H1 (cell line): Measurements from ENCODE around the gene ULK3. TPM values are rescaled to one million over a fixed set of nuclear protein-coding genes. Genes with fewer than 3 reads are reported as not detected.

Experiments
- HDAC2 ChIP-seq, 2 experiments: fragments of 300-600 bp in 1 of 2; sonication (generic) in 1 of 2; IDR thresholded peaks; 2 replicates each; pipeline ENCODE4 v1.6.1; 2011 to 2012; ENCODE audit warnings: low read depth in 2 of 2, low read length in 2 of 2, mild to moderate bottlenecking in 2 of 2, moderate library complexity in 2 of 2, borderline replicate concordance in 1 of 2, inconsistent platforms in 1 of 2
- KDM1A ChIP-seq: fragments of 200-600, 300-600 bp; sonication (generic); IDR thresholded peaks from 2 replicates; pipeline ENCODE4 v1.7.1; 2016; ENCODE audit warnings: mild to moderate bottlenecking, low read length, borderline replicate concordance
- NANOG ChIP-seq: IDR thresholded peaks from 2 replicates; pipeline ENCODE4 v1.6.1; 2011; ENCODE audit warnings: low read length, low read depth, mild to moderate bottlenecking, inconsistent platforms; ENCODE audit not compliant: insufficient read depth, poor library complexity, severe bottlenecking
- SP2 ChIP-seq: IDR thresholded peaks from 2 replicates; pipeline ENCODE4 v1.6.1; 2012; ENCODE audit warnings: mild to moderate bottlenecking, low read length, inconsistent platforms
- SRF ChIP-seq: IDR thresholded peaks from 2 replicates; pipeline ENCODE4 v1.6.1; 2011; ENCODE audit warnings: mild to moderate bottlenecking, low read depth, low read length, moderate library complexity
- TAF1 ChIP-seq: IDR thresholded peaks from 2 replicates; pipeline ENCODE4 v1.6.1; 2011; ENCODE audit warnings: mild to moderate bottlenecking, low read depth, low read length
- polyA plus RNA-seq, 7 experiments: library from polyadenylated mRNA; depleted of rRNA in 3 of 7; stranded (reverse) in 5 of 7; unstranded in 2 of 7; fragments of >200 nt in 5 of 7; fragments of 200-250 nt in 2 of 7; gene quantifications; 1 replicate in 5 of 7; 2 replicates in 1 of 7; 4 replicates in 1 of 7; pipeline versions ENCODE4 v1.2.1 to v1.2.3, GENCODE V29; 2011 to 2013; ENCODE audit warnings: missing spikeins in 2 of 7, mixed read lengths in 2 of 7
- total RNA-seq: library from RNA; stranded (reverse); fragmentation: NEBNext Ultra II Directional; extraction: Animal tissue kit (Norgen Biotek cat#: 25700); gene quantifications from 2 replicates; pipeline ENCODE4 v1.2.1, GENCODE V29; 2021
- TF ChIP-seq, protein P1 (sequence below): fragments of 300-600 bp; sonication (generic); IDR thresholded peaks from 2 replicates; pipeline ENCODE4 v1.7.1; 2012; ENCODE audit warnings: low read length, moderate library complexity, mild to moderate bottlenecking, inconsistent platforms; ENCODE audit not compliant: insufficient replicate concordance
- TF ChIP-seq, protein P2 (sequence below): IDR thresholded peaks from 2 replicates; pipeline ENCODE4 v1.6.1; 2012; ENCODE audit warnings: inconsistent platforms
- TF ChIP-seq, protein P3 (sequence below): IDR thresholded peaks from 2 replicates; pipeline ENCODE4 v1.6.1; 2012; ENCODE audit warnings: low read length, inconsistent platforms

The ULK3 gene
- total and polyA plus RNA-seq, 2 of the 8 experiments (the other 6 are each of a cell fraction or from before 2014, with no cell fraction given): 27.1 to 34.4 TPM

DNA sequence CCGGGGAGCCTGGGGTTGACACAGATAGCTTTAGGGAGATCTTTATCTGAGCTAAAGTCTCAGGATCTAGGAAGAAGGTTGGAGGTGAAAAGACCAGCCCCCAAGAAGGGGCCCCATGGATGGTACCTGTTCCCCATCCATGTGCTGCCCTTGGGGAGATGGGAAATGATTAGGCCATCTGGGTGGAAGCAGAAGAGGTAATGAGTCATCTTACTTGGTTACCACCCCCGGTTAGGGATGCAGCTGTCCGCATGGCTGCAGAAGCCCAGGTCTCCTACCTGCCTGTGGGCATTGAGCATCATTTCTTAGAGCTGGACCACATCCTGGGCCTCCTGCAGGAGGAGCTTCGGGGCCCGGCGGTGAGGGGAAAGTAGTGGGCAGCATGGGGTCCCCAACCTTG is 19.6 kb downstream of the ULK3 start (continued):
- TF ChIP-seq, protein P1, sequence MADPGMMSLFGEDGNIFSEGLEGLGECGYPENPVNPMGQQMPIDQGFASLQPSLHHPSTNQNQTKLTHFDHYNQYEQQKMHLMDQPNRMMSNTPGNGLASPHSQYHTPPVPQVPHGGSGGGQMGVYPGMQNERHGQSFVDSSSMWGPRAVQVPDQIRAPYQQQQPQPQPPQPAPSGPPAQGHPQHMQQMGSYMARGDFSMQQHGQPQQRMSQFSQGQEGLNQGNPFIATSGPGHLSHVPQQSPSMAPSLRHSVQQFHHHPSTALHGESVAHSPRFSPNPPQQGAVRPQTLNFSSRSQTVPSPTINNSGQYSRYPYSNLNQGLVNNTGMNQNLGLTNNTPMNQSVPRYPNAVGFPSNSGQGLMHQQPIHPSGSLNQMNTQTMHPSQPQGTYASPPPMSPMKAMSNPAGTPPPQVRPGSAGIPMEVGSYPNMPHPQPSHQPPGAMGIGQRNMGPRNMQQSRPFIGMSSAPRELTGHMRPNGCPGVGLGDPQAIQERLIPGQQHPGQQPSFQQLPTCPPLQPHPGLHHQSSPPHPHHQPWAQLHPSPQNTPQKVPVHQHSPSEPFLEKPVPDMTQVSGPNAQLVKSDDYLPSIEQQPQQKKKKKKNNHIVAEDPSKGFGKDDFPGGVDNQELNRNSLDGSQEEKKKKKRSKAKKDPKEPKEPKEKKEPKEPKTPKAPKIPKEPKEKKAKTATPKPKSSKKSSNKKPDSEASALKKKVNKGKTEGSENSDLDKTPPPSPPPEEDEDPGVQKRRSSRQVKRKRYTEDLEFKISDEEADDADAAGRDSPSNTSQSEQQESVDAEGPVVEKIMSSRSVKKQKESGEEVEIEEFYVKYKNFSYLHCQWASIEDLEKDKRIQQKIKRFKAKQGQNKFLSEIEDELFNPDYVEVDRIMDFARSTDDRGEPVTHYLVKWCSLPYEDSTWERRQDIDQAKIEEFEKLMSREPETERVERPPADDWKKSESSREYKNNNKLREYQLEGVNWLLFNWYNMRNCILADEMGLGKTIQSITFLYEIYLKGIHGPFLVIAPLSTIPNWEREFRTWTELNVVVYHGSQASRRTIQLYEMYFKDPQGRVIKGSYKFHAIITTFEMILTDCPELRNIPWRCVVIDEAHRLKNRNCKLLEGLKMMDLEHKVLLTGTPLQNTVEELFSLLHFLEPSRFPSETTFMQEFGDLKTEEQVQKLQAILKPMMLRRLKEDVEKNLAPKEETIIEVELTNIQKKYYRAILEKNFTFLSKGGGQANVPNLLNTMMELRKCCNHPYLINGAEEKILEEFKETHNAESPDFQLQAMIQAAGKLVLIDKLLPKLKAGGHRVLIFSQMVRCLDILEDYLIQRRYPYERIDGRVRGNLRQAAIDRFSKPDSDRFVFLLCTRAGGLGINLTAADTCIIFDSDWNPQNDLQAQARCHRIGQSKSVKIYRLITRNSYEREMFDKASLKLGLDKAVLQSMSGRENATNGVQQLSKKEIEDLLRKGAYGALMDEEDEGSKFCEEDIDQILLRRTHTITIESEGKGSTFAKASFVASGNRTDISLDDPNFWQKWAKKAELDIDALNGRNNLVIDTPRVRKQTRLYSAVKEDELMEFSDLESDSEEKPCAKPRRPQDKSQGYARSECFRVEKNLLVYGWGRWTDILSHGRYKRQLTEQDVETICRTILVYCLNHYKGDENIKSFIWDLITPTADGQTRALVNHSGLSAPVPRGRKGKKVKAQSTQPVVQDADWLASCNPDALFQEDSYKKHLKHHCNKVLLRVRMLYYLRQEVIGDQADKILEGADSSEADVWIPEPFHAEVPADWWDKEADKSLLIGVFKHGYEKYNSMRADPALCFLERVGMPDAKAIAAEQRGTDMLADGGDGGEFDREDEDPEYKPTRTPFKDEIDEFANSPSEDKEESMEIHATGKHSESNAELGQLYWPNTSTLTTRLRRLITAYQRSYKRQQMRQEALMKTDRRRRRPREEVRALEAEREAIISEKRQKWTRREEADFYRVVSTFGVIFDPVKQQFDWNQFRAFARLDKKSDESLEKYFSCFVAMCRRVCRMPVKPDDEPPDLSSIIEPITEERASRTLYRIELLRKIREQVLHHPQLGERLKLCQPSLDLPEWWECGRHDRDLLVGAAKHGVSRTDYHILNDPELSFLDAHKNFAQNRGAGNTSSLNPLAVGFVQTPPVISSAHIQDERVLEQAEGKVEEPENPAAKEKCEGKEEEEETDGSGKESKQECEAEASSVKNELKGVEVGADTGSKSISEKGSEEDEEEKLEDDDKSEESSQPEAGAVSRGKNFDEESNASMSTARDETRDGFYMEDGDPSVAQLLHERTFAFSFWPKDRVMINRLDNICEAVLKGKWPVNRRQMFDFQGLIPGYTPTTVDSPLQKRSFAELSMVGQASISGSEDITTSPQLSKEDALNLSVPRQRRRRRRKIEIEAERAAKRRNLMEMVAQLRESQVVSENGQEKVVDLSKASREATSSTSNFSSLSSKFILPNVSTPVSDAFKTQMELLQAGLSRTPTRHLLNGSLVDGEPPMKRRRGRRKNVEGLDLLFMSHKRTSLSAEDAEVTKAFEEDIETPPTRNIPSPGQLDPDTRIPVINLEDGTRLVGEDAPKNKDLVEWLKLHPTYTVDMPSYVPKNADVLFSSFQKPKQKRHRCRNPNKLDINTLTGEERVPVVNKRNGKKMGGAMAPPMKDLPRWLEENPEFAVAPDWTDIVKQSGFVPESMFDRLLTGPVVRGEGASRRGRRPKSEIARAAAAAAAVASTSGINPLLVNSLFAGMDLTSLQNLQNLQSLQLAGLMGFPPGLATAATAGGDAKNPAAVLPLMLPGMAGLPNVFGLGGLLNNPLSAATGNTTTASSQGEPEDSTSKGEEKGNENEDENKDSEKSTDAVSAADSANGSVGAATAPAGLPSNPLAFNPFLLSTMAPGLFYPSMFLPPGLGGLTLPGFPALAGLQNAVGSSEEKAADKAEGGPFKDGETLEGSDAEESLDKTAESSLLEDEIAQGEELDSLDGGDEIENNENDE: no peak
- TF ChIP-seq, protein P2, sequence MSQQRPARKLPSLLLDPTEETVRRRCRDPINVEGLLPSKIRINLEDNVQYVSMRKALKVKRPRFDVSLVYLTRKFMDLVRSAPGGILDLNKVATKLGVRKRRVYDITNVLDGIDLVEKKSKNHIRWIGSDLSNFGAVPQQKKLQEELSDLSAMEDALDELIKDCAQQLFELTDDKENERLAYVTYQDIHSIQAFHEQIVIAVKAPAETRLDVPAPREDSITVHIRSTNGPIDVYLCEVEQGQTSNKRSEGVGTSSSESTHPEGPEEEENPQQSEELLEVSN: no peak
- TF ChIP-seq, protein P3, sequence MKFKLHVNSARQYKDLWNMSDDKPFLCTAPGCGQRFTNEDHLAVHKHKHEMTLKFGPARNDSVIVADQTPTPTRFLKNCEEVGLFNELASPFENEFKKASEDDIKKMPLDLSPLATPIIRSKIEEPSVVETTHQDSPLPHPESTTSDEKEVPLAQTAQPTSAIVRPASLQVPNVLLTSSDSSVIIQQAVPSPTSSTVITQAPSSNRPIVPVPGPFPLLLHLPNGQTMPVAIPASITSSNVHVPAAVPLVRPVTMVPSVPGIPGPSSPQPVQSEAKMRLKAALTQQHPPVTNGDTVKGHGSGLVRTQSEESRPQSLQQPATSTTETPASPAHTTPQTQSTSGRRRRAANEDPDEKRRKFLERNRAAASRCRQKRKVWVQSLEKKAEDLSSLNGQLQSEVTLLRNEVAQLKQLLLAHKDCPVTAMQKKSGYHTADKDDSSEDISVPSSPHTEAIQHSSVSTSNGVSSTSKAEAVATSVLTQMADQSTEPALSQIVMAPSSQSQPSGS: no peak
- TF ChIP-seq TAF1 (no peak), SP2 (no peak), NANOG (no peak), SRF (no peak), KDM1A (no peak), HDAC2 (IDR thresholded peaks at IDR 0.05; ENCODE audit: borderline replicate concordance in 1 of 2, low read depth in 2 of 2, low read length in 2 of 2) (no peak)
